ENCODE results near the gene THTPA. TPM values are rescaled to one million over a fixed set of nuclear protein-coding genes. Genes with fewer than 3 reads are reported as not detected.
"Not testable (repeated sequence)": the region's sequence is repeated elsewhere in the genome, so short reads cannot be mapped to it uniquely, and the experiment has no call there.

Gene THTPA
- total RNA-seq, 2 donors from 2014 or later: 9.0 to 21.0 TPM

DNA sequence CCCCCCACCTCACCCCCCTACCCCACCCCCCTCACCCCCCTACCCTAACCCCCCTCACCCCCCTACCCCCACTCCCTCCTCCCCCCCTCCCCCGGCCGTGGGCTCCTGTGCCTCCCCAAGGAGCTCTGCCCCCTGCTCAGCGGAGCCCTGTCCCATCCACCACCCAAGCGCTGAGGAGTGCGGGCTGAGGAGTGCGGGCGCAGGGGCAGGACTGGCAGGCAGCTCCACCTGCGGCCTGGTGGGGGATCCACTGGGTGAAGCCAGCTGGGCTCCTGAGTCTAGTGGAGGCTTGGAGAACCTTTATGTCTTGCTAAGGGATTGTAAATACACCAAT is 24.8 kb downstream of the THTPA start:
- Histone ChIP-seq H3K9me3 (no peaks in the 10 kb centered on the region), H3K9ac (ENCODE audit: low read depth in 2 of 2, low read length in 2 of 2) (no peak overlapping the region), H3K4me1 (peaks cover 3% of the 10 kb centered on the region), H3K27me3 (peaks cover 18% of the 10 kb centered on the region), H3K36me3 (no peaks in the 10 kb centered on the region), H3K4me3 (no peak overlapping the region), H3K27ac (no peak overlapping the region)
- DNase-seq: peak; percentile 9
- TF ChIP-seq, protein P1, sequence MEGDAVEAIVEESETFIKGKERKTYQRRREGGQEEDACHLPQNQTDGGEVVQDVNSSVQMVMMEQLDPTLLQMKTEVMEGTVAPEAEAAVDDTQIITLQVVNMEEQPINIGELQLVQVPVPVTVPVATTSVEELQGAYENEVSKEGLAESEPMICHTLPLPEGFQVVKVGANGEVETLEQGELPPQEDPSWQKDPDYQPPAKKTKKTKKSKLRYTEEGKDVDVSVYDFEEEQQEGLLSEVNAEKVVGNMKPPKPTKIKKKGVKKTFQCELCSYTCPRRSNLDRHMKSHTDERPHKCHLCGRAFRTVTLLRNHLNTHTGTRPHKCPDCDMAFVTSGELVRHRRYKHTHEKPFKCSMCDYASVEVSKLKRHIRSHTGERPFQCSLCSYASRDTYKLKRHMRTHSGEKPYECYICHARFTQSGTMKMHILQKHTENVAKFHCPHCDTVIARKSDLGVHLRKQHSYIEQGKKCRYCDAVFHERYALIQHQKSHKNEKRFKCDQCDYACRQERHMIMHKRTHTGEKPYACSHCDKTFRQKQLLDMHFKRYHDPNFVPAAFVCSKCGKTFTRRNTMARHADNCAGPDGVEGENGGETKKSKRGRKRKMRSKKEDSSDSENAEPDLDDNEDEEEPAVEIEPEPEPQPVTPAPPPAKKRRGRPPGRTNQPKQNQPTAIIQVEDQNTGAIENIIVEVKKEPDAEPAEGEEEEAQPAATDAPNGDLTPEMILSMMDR (IDR thresholded peaks at IDR 0.05): no peak
- intact Hi-C loops (cut with DNase I): loop anchor here (10.0 kb wide), 1 partner anchor 144 kb away; no protein-coding TSS in a partner anchor

DNA sequence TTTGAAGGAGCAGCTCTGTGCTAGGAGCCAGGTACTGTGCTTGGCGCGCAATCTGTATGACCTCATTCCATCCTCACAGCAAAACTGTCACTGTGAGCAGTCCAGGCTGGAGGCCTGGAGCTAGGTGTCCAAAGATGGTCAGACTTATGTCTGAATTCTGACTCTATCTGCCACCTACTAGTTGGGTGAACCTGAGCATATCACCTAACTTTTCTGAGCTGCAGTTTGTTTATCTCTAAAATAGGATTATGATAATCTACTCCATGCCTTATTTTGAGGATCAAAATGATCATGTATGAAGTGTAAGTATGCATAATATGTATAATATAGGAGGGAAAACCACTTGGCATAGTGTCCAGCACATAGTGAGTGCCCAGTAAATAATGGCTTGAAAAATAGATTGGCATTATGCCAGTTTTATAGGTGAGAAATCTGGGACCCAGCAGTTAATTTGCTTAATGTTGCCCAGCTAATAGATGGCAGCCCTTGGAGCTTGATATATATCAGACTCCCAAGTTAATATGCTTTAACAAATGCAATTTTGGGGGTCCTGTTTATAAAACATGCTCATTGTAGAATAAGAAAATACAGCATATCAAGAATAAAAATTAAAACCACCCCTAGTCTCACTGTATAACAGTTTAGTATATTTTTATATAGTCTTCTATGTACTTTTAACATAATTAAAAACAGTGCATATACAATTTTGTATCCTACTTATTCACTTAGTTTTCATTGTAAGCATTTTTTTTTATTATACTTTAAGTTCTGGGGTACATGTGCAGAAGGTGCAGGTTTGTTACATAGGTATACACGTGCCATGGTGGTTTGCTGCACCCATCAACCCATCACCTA is 27.1 kb downstream of the THTPA start:
- intact Hi-C loops (cut with DNase I): loop anchor here (10.0 kb wide), 1 partner anchor 142 kb away; no protein-coding TSS in a partner anchor
- no peaks in the 10 kb centered on the region for H3K27me3 ChIP-seq
- H3K4me1 ChIP-seq: no peaks in the 10 kb centered on the region
- H3K27ac ChIP-seq: no peak overlapping the region
- TF ChIP-seq, protein P1 (IDR thresholded peaks at IDR 0.05): no peak
- no peak overlapping the region for H3K9ac ChIP-seq (ENCODE audit: low read depth in 2 of 2, low read length in 2 of 2)
- peak; percentile 0 for DNase-seq
- H3K4me3 ChIP-seq: no peak overlapping the region
- H3K36me3 ChIP-seq: no peaks in the 10 kb centered on the region
- no peaks in the 10 kb centered on the region for H3K9me3 ChIP-seq

DNA sequence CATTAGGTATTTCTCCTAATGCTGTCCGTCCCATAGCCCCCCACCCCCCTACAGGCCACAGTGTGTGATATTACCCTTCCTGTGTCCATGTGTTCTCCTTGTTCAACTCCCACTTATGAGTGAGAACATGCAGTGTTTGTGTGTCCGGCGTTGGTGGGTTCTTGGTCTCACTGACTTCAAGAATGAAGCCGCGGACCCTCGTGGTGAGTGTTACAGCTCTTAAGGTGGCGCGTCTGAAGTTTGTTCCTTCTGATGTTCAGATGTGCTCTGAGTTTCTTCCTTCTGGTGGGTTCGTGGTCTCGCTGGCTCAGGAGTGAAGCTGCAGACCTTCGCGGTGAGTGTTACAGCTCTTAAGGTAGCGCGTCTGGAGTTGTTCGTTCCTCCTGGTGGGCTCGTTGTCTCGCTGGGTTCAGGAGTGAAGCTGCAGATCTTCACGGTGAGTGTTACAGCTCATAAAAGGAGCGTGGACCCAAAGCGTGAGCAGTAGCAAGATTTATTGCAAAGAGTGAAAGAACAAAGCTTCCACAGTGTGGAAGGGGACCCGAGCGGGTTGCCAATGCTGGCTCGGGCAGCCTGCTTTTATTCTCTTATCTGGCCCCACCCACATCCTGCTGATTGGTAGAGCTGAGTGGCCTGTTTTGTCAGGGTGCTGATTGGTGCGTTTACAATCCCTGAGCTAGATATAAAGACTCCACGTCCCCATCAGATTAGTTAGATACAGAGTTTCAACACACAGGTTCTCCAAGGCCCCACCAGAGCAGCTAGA is 27.9 kb downstream of the THTPA start:
- H3K27me3 ChIP-seq; H3K27ac ChIP-seq; H3K9ac ChIP-seq (ENCODE audit: low read depth in 2 of 2, low read length in 2 of 2); H3K36me3 ChIP-seq; H3K9me3 ChIP-seq; H3K4me3 ChIP-seq; H3K4me1 ChIP-seq: not testable (repeated sequence)
- intact Hi-C loops (cut with DNase I): loop anchor here (10.0 kb wide), 1 partner anchor 141 kb away; no protein-coding TSS in a partner anchor
- peak; percentile 6 for DNase-seq

DNA sequence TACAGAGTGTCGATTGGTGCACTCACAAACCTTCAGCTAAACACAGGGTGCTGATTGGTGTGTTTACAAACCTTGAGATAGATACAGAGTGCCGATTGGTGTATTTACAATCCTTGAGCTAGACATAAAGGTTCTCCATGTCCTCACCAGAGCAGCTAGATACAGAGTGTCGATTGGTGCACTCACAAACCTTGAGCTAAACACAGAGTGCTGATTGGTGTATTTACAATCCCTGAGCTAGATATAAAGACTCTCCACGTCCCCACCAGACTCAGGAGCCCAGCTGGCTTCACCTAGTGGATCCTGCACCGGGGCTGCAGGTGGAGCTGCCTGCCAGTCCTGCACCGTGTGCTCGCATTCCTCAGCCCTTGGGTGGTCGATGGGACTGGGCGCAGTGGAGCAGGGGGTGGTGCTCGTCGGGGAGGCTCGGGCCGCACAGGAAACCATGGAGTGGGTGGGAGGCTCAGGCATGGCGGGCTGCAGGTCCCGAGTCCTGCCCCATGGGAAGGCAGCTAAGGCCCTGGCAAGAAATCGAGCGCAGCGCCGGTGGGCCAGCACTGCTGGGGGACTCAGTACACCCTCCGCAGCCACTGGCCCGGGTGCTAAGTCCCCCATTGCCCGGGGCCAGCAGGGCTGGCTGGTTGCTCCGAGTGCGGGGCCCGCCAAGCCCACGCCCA is 28.6 kb downstream of the THTPA start:
- H3K27me3 ChIP-seq; H3K36me3 ChIP-seq; H3K27ac ChIP-seq; H3K4me3 ChIP-seq; H3K9ac ChIP-seq (ENCODE audit: low read depth in 2 of 2, low read length in 2 of 2); H3K9me3 ChIP-seq; H3K4me1 ChIP-seq: not testable (repeated sequence)
- intact Hi-C loops (cut with DNase I): loop anchor here (10.0 kb wide), 1 partner anchor 140 kb away; no protein-coding TSS in a partner anchor
- DNase-seq: peak; percentile 11

DNA sequence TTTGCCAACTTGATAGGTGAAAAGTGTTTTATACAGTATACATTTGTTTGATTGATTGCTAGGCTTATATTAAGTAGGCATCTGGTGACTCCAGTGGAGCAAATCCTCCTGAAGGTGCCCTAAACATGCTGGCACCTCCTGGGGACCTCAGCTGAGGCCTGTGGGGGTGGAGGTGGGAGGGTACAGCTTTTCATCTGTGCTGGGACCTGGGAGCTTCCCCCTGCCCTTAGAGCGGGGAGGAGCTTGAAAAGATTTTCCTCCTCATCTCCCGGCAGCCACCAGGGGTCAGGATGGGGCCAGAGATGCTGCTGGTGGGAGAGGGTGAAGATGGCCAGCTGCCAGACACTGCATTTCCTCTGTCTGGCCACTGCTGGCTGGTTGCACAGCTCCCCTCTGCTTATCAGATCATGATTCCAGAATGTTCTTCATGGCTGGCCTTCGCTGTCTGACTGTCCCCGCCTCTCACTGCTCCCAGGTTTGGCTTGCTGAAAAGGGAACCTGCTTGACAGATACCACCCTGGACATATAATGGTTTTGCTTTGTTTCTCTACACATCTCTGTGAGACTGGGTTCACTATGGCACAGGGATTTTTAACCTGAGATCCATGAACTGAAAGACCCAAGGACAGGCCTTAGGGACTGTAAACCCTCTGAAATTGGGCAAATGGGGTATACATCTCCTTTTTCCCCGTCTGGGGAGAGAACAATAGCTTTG is 33.0 kb downstream of the THTPA start:
- Histone ChIP-seq H3K27ac (no peak overlapping the region), H3K9ac (ENCODE audit: low read depth in 2 of 2, low read length in 2 of 2) (no peak overlapping the region), H3K36me3 (no peaks in the 10 kb centered on the region), H3K27me3 (no peaks in the 10 kb centered on the region), H3K4me1 (no peaks in the 10 kb centered on the region), H3K4me3 (no peak overlapping the region), H3K9me3 (no peaks in the 10 kb centered on the region)
- DNase-seq: peak; percentile 93
- intact Hi-C loops (cut with DNase I): loop anchor here (10.0 kb wide), 1 partner anchor 136 kb away; no protein-coding TSS in a partner anchor
- TF ChIP-seq, protein P1 (IDR thresholded peaks at IDR 0.05): peak; percentile 77

DNA sequence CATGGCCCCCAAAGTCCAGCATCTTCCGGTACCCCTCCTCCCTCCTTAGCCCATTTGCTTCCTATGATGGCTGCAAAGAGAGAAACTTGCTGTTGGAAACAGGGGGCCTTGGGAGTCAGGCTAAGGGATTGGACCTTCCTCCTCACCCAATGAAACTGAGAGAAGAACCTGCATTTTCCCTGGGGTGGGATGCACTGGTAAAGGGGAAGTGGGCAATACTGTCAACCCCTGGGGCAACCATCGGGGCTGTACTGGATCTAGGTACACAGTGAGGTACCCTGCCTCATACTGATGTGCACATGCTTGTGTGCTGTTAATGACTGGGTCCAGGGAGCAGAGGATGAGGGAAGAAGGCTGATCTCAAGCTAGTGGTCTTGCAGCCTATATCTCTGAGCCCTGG is 33.5 kb downstream of the THTPA start:
- no peak overlapping the region for H3K27ac ChIP-seq
- TF ChIP-seq, protein P1 (IDR thresholded peaks at IDR 0.05): no peak
- no peaks in the 10 kb centered on the region for H3K36me3 ChIP-seq
- no peaks in the 10 kb centered on the region for H3K27me3 ChIP-seq
- H3K9me3 ChIP-seq: no peaks in the 10 kb centered on the region
- no peak for DNase-seq
- no peak overlapping the region for H3K9ac ChIP-seq (ENCODE audit: low read depth in 2 of 2, low read length in 2 of 2)
- H3K4me3 ChIP-seq: no peak overlapping the region
- intact Hi-C loops (cut with DNase I): loop anchor here (5.0 to 10.0 kb wide), 2 partner anchors 135 to 323 kb away; no protein-coding TSS in a partner anchor
- no peaks in the 10 kb centered on the region for H3K4me1 ChIP-seq

All from colonic mucosa (tissue), 4 donors.